HCT116 (cell line): Measurements from ENCODE around the gene LRRC1. TPM values are rescaled to one million over a fixed set of nuclear protein-coding genes. Genes with fewer than 3 reads are reported as not detected.

ENCODE experiments used
- ATAC-seq: fragments of 200-7000 bp; cut with Tn5 transposase; 2 replicates; pipeline ENCODE4 v1.9.1; 2020; ENCODE audit warnings: mild to moderate bottlenecking, moderate library complexity
- BruUV-seq: library from RNA; stranded (reverse); fragments of 400-500 nt; replicated peaks from 2 replicates; lab custom pipeline; 2021; lab: Mats Ljungman, UMichigan
- CTCF ChIA-PET: fragments of 300-600 bp; sonication (Branson Sonifier 250); formaldehyde crosslinking; loops from one replicate; lab custom pipeline; 2021; ENCODE audit warnings: antibody characterized with exemption; lab: Charles Lee
- POLR2A ChIA-PET: fragments of 300-600, 350-600 bp; sonication (Branson Sonifier 250); formaldehyde crosslinking; loops from one replicate; lab custom pipeline; 2021; ENCODE audit warnings: antibody characterized with exemption; lab: Charles Lee
- RAD21 ChIA-PET, 2 experiments: fragments of 300-600 bp; sonication (Branson Sonifier 250); formaldehyde crosslinking; loops; one replicate each; lab custom pipeline; 2023; ENCODE audit warnings: low total read pairs in 2 of 2; ENCODE audit not compliant: uncharacterized antibody in 2 of 2, unreplicated experiment in 2 of 2, low non-redundant PET in 1 of 2; lab: Charles Lee
- DNase-seq: peaks from one replicate; pipeline ENCODE4 v3.0.0-alpha.2; 2010; ENCODE audit warnings: low read depth, low spot score
- H2AFZ ChIP-seq: fragments of 200-600 bp; shearing (Covaris generic), sonication (generic); 2 replicates; pipeline ENCODE4 v1.6.1; 2017; ENCODE audit warnings: low read depth, mixed run types, mixed read lengths, antibody characterized with exemption, low read length; ENCODE audit not compliant: poor library complexity, severe bottlenecking
- H3K27ac ChIP-seq: 2 replicates; pipeline ENCODE4 v1.5.1; 2012; ENCODE audit warnings: low read depth, low read length
- H3K27me3 ChIP-seq: fragments of 200-600 bp; sonication (generic); 2 replicates; pipeline ENCODE4 v1.6.1; 2016; ENCODE audit warnings: mixed run types, low read length, mixed read lengths; ENCODE audit not compliant: insufficient read depth
- H3K36me3 ChIP-seq, 2 experiments: fragments of 200-500 bp in 1 of 2; fragments of 200-600 bp in 1 of 2; sonication (Bioruptor generic) in 1 of 2; sonication (generic) in 1 of 2; 2 replicates each; pipeline versions ENCODE4 v1.5.1 to v1.6.1; 2014 to 2016; ENCODE audit warnings: low read length in 2 of 2, inconsistent platforms in 1 of 2, mixed read lengths in 1 of 2, mixed run types in 1 of 2; ENCODE audit not compliant: insufficient read depth in 2 of 2, control insufficient read depth in 1 of 2
- H3K4me1 ChIP-seq, 2 experiments: fragments of 200-600 bp in 1 of 2; sonication (generic) in 1 of 2; 2 replicates each; pipeline versions ENCODE4 v1.5.1 to v1.6.1; 2012 to 2017; ENCODE audit warnings: low read length in 2 of 2, inconsistent platforms in 1 of 2, mild to moderate bottlenecking in 1 of 2, mixed read lengths in 1 of 2, mixed run types in 1 of 2, moderate library complexity in 1 of 2; ENCODE audit not compliant: insufficient read depth in 2 of 2, control insufficient read depth in 1 of 2
- H3K4me2 ChIP-seq: fragments of 200-600 bp; sonication (generic); 2 replicates; pipeline ENCODE4 v1.6.1; 2017; ENCODE audit warnings: mixed run types, low read length, mixed read lengths
- H3K4me3 ChIP-seq, 2 experiments: fragments of 200-600 bp in 1 of 2; sonication (generic) in 1 of 2; replicated peaks in 1 of 2; 2 replicates each; pipeline ENCODE4 v1.5.1; 2011 to 2016; ENCODE audit warnings: low read length in 2 of 2, control low read depth in 1 of 2, low read depth in 1 of 2, mild to moderate bottlenecking in 1 of 2, mixed read lengths in 1 of 2, mixed run types in 1 of 2
- H3K79me2 ChIP-seq: fragments of 200-600 bp; sonication (generic); 2 replicates; pipeline ENCODE4 v1.6.1; 2017; ENCODE audit warnings: mild to moderate bottlenecking, mixed run types, low read length, moderate library complexity, mixed read lengths; ENCODE audit not compliant: insufficient read depth
- H3K9ac ChIP-seq: fragments of 200-600 bp; sonication (generic); 2 replicates; pipeline ENCODE4 v1.6.1; 2016; ENCODE audit warnings: low read length, mixed read lengths
- H3K9me2 ChIP-seq: fragments of 200-600 bp; sonication (generic), shearing (Covaris generic); 2 replicates; pipeline ENCODE4 v1.6.1; 2017; ENCODE audit warnings: mixed run types, mild to moderate bottlenecking, moderate library complexity; ENCODE audit not compliant: insufficient read depth
- H3K9me3 ChIP-seq, 2 experiments: fragments of 200-500 bp in 1 of 2; fragments of 200-600 bp in 1 of 2; sonication (Bioruptor generic) in 1 of 2; sonication (generic) in 1 of 2; 2 replicates each; pipeline ENCODE4 v1.6.1; 2014 to 2017; ENCODE audit warnings: low read length in 2 of 2, mixed read lengths in 2 of 2, inconsistent platforms in 1 of 2, low read depth in 1 of 2, mild to moderate bottlenecking in 1 of 2, mixed run types in 1 of 2, moderate library complexity in 1 of 2; ENCODE audit not compliant: control insufficient read depth in 1 of 2, insufficient read depth in 1 of 2
- H4K20me1 ChIP-seq: fragments of 200-600 bp; sonication (generic), shearing (Covaris generic); 2 replicates; pipeline ENCODE4 v1.6.1; 2017; ENCODE audit warnings: mixed run types, mild to moderate bottlenecking, moderate library complexity; ENCODE audit not compliant: insufficient read depth
- EZH2phosphoT487 ChIP-seq: fragments of 200-600 bp; IDR thresholded peaks from 2 replicates; pipeline ENCODE4 v1.6.1; 2018; ENCODE audit warnings: antibody characterized with exemption, borderline replicate concordance
- SP1 ChIP-seq: IDR thresholded peaks from 2 replicates; pipeline ENCODE4 v1.6.1; 2012; ENCODE audit warnings: low read depth
- ZBTB33 ChIP-seq: IDR thresholded peaks from 2 replicates; pipeline ENCODE4 v1.6.1; 2011; ENCODE audit warnings: mild to moderate bottlenecking, low read length, moderate library complexity; ENCODE audit not compliant: insufficient replicate concordance; ENCODE audit errors: extremely low read depth
- ZFX ChIP-seq: fragments of 450-650 bp; IDR thresholded peaks from 2 replicates; pipeline ENCODE4 v1.6.1; 2017
- intact Hi-C: fragments of 100-400 bp; cut with micrococcal nuclease; formaldehyde crosslinking; loops from 2 replicates; pipeline ENCODE4 v1.10.0; 2022
- total RNA-seq: library from RNA; stranded (reverse); gene quantifications from one replicate; pipeline ENCODE4 v1.2.1, GENCODE V29; 2021; ENCODE audit not compliant: unreplicated experiment
- TF ChIP-seq, protein P1 (sequence below), 3 experiments: fragments of 200-600 bp in 1 of 3; sonication (generic) in 1 of 3; IDR thresholded peaks in 2 of 3; conservative IDR thresholded peaks in 1 of 3; 2 replicates each; pipeline ENCODE4 v1.5.1; 2012 to 2017; ENCODE audit warnings: low read depth in 2 of 3, low read length in 2 of 3, antibody characterized with exemption in 1 of 3, borderline replicate concordance in 1 of 3, control low read depth in 1 of 3, mild to moderate bottlenecking in 1 of 3, mixed read lengths in 1 of 3, mixed run types in 1 of 3, moderate library complexity in 1 of 3; ENCODE audit not compliant: insufficient read depth in 1 of 3

LRRC1 gene
- total RNA-seq, 1 experiment from 2014 or later = 19.8 TPM

- H3K4me3 ChIP-seq = no peak overlapping the region
- no peak overlapping the region for H3K9ac ChIP-seq
- BruUV-seq = no TSS peak
- H3K36me3 ChIP-seq = no peaks in the 10 kb centered on the region
- H3K9me3 ChIP-seq = no peaks in the 10 kb centered on the region
- H4K20me1 ChIP-seq = no peaks in the 10 kb centered on the region
- no peak overlapping the region for H3K27ac ChIP-seq
- no peak overlapping the region for H3K4me2 ChIP-seq
- H3K9me2 ChIP-seq = no peaks in the 10 kb centered on the region
- H3K79me2 ChIP-seq = peaks cover 85% of the 10 kb centered on the region
- POLR2A ChIA-PET = no interaction called here
- no peak for ATAC-seq
- H2AFZ ChIP-seq = no peak overlapping the region
- no peaks in the 10 kb centered on the region for H3K27me3 ChIP-seq
- H3K4me1 ChIP-seq = peaks cover 0 to 14% of the 10 kb centered on the region in 2 experiments; a peak in 2 of 4 replicates
- RAD21 ChIA-PET = no interaction called here
- DNase-seq = no peak
- no peak for TF ChIP-seq EZH2phosphoT487
- TF ChIP-seq, protein P1, sequence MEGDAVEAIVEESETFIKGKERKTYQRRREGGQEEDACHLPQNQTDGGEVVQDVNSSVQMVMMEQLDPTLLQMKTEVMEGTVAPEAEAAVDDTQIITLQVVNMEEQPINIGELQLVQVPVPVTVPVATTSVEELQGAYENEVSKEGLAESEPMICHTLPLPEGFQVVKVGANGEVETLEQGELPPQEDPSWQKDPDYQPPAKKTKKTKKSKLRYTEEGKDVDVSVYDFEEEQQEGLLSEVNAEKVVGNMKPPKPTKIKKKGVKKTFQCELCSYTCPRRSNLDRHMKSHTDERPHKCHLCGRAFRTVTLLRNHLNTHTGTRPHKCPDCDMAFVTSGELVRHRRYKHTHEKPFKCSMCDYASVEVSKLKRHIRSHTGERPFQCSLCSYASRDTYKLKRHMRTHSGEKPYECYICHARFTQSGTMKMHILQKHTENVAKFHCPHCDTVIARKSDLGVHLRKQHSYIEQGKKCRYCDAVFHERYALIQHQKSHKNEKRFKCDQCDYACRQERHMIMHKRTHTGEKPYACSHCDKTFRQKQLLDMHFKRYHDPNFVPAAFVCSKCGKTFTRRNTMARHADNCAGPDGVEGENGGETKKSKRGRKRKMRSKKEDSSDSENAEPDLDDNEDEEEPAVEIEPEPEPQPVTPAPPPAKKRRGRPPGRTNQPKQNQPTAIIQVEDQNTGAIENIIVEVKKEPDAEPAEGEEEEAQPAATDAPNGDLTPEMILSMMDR (IDR thresholded peaks at IDR 0.05 in 2 of 3, conservative IDR thresholded peaks at IDR 0.05 in 1 of 3; ENCODE audit: borderline replicate concordance in 1 of 3, insufficient read depth in 1 of 3, low read depth in 2 of 3, low read length in 2 of 3) = no peak
- no peak for TF ChIP-seq SP1
- no peak for TF ChIP-seq ZBTB33
- TF ChIP-seq ZFX = no peak
- intact Hi-C loops = no loop called here
- CTCF ChIA-PET = no interaction called here
Measured at GRCh38 chr6:53818858-53819609, 24.2 kb downstream of the LRRC1 start.
